ENCODE data around the gene ACP4. TPM values are rescaled to one million over a fixed set of nuclear protein-coding genes. Genes with fewer than 3 reads are reported as not detected.
A peak's percentile ranks its signal among the peaks of the same experiment; 100 is the strongest.

Gene ACP4
- total and polyA plus RNA-seq, 4 donors, result not detected

DNA sequence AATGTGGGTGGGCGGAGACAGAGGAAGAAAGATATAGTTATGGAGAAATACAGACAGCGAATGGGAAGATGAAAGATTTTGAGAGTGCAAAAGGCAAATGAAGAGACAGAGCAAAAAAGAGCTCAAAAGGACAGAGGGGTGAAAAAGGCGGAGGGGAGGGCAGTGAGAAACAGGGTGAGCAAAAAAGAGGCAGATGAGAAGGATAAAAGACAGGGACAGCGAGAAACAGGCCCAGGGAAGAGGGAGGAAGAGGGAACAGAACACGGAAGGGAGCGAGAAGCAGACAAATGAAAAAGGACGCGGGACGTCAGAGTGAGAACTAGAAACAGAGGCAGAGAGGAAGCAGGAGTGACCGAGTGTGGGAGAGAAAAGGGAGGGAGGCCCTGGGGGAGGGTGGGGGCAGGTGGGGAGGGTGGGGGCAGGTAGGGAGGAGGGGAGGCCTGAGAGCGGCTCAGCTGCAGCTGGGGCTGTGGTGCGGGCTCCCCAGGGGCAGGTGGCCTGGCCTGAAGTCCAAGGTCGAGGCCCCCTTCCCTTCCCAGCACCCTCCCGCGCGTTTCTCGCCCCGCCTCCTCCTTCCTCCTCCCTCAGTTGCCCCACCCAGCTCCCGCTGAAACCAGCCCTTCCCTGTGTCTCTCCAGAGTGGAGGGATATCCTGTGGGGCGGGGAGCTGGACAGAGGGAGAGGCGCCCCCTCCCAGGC, 30.5 kb downstream of the ACP4 start:
- no peak overlapping the region for H3K27ac ChIP-seq (ENCODE audit: low read depth in 1 of 2, low read length in 2 of 2)
- DNase-seq, result no peak
- H3K36me3 ChIP-seq (ENCODE audit: control insufficient read depth in 1 of 2, insufficient read depth in 2 of 2, low read length in 1 of 2), result no peaks in the 10 kb centered on the region
- ATAC-seq (ENCODE audit: low FRiP score), result no peak
- no peaks in the 10 kb centered on the region for H3K4me1 ChIP-seq (ENCODE audit: control insufficient read depth in 1 of 2, insufficient read depth in 2 of 2, low read length in 2 of 2)
- H3K9me3 ChIP-seq (ENCODE audit: control insufficient read depth, low read length), result no peaks in the 10 kb centered on the region
- intact Hi-C loops (cut with DNase I), result no loop called here
- no peak overlapping the region for H3K4me3 ChIP-seq (ENCODE audit: low read length in 2 of 2)
- 5 to 6% methylated on average over 11 to 21 of the region's 21 CpGs for WGBS, 2 donors
- no peaks in the 10 kb centered on the region for H3K27me3 ChIP-seq (ENCODE audit: control insufficient read depth in 1 of 2, insufficient read depth in 2 of 2, low read length in 1 of 2)

DNA sequence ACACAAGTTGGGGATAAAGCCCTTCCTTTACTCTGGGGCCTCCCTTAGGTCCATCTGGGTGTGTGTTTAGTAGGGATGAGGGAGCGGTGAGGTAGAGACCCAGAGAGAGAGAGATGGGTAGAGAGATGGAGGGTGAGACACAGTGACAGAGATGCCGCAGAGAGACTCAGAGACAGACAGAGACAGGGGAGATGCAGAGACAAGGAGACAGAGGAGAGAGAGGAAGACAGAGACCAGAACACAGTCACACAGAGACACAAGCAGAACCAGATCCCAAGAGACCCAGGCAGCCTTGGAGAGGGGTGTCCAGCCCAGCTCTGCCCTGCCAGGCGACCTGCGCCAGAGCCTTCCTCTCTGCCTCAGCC, 31.0 kb downstream of the ACP4 start:
- no peak overlapping the region for H3K27ac ChIP-seq (ENCODE audit: low read depth in 1 of 2, low read length in 2 of 2)
- WGBS, 2 donors, result 62 to 65% methylated on average over 4 of the region's 4 CpGs
- H3K4me3 ChIP-seq (ENCODE audit: low read length in 2 of 2), result no peak overlapping the region
- DNase-seq, result no peak
- no peaks in the 10 kb centered on the region for H3K4me1 ChIP-seq (ENCODE audit: control insufficient read depth in 1 of 2, insufficient read depth in 2 of 2, low read length in 2 of 2)
- no peaks in the 10 kb centered on the region for H3K9me3 ChIP-seq (ENCODE audit: control insufficient read depth, low read length)
- H3K27me3 ChIP-seq (ENCODE audit: control insufficient read depth in 1 of 2, insufficient read depth in 2 of 2, low read length in 1 of 2), result no peaks in the 10 kb centered on the region
- H3K36me3 ChIP-seq (ENCODE audit: control insufficient read depth in 1 of 2, insufficient read depth in 2 of 2, low read length in 1 of 2), result no peaks in the 10 kb centered on the region
- intact Hi-C loops (cut with DNase I), result no loop called here
- no peak for ATAC-seq (ENCODE audit: low FRiP score)

DNA sequence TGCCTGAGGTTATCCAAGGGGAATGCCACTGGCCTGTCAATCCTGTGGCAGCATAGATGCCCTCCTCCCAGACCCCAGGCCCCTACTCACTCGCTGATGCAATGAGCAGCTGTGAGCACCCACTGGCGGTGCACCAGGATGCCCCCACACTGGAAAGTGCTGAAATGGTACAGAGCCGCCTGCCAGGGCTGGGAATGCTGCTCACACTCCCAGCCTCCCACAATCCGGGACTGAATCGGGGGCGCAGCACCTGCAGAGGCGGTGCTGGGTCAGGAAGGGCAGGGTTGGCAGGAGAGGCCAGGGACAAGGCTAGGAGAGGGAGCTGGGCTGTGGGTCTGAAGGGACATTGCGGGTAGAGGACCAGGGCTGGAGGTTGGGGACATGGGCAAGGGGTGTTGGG, 31.4 kb downstream of the ACP4 start:
- intact Hi-C loops (cut with DNase I), result no loop called here
- no peak overlapping the region for H3K27ac ChIP-seq (ENCODE audit: low read depth in 1 of 2, low read length in 2 of 2)
- no peak overlapping the region for H3K4me3 ChIP-seq (ENCODE audit: low read length in 2 of 2)
- no peaks in the 10 kb centered on the region for H3K9me3 ChIP-seq (ENCODE audit: control insufficient read depth, low read length)
- DNase-seq, result no peak
- no peaks in the 10 kb centered on the region for H3K4me1 ChIP-seq (ENCODE audit: control insufficient read depth in 1 of 2, insufficient read depth in 2 of 2, low read length in 2 of 2)
- ATAC-seq (ENCODE audit: low FRiP score), result no peak
- H3K27me3 ChIP-seq (ENCODE audit: control insufficient read depth in 1 of 2, insufficient read depth in 2 of 2, low read length in 1 of 2), result no peaks in the 10 kb centered on the region
- H3K36me3 ChIP-seq (ENCODE audit: control insufficient read depth in 1 of 2, insufficient read depth in 2 of 2, low read length in 1 of 2), result no peaks in the 10 kb centered on the region
- 51 to 59% methylated on average over 8 of the region's 8 CpGs for WGBS, 2 donors

DNA sequence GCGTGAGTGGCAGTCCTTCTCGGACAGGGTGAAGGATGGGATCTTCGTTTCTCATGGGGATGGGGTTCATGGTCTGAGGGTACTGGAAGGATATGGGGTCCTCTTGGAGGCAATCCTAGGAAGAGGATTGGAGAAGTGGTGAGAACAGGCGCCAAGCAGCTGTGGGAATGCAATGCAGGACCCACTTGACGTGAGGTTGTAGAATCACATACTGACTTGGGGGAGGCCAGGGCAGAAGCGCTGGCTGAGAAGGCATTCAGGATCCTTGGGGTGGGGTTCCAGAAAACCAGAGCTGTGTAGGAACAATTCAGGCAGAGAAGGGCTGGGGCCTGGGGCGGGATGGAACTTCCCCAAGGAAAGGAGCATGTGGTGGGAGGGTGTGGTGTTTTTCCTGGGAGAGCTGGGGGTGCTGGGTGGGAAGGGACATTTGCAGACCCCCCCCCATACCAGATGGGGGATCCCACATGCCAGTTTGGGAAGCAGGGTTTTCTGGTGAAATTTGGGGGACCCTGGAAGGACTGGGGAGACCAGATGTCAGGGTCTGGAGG, 32.5 kb downstream of the ACP4 start:
- Histone ChIP-seq H3K9me3 (ENCODE audit: control insufficient read depth, low read length) (no peaks in the 10 kb centered on the region), H3K36me3 (ENCODE audit: control insufficient read depth in 1 of 2, insufficient read depth in 2 of 2, low read length in 1 of 2) (no peaks in the 10 kb centered on the region), H3K27ac (ENCODE audit: low read depth in 1 of 2, low read length in 2 of 2) (no peak overlapping the region), H3K4me1 (ENCODE audit: control insufficient read depth in 1 of 2, insufficient read depth in 2 of 2, low read length in 2 of 2) (no peaks in the 10 kb centered on the region), H3K27me3 (ENCODE audit: control insufficient read depth in 1 of 2, insufficient read depth in 2 of 2, low read length in 1 of 2) (no peaks in the 10 kb centered on the region), H3K4me3 (ENCODE audit: low read length in 2 of 2) (no peak overlapping the region)
- ATAC-seq (ENCODE audit: low FRiP score) (no peak), DNase-seq (no peak)
- 73 to 75% methylated on average over 7 of the region's 7 CpGs for WGBS, 2 donors
- intact Hi-C loops (cut with DNase I), result no loop called here

DNA sequence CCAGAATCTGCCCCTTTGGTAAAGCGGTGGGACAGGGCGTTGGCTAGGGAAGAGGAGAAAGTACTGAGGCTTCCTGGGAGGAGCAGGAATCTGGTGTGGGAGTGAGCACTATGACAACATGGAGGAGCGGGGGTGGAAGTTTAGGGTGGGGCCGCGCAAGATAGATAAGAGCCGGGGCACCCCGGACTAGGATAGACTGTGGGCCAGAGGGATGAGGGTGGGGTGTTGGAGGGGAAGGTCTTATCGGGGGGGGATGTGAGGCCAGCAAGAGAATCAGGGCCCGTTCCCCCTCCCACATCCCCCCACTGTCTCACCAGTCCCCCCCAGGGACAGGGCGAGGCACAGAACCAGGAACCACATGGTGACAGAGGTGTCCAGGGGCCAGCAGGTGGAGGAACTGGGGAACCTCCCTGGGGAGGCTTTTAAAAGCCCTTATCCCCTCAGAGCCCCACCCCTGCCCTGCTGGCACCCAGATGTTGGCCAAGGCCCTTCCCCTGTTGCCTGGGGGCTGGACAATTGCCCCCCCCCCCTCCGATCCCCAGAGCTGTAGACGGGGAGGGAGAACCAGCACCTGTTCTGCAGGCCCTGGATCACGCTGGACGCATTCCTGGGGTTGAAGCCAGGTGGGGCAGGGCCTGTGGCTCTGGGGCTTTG, 33.3 kb downstream of the ACP4 start, which contains the start of gene KLK1:
Gene KLK1 (minus strand): TSS at position 399 of the 654 bp plus-strand sequence. CDS start 39 bp downstream, at position 360.
- H3K4me3 ChIP-seq (ENCODE audit: low read length in 2 of 2), result no peak within 1 kb of the TSS
- DNase-seq, result peak in 1 of 2 donors; percentile 58
- H3K9me3 ChIP-seq (ENCODE audit: control insufficient read depth, low read length), result no peaks in the 10 kb centered on the region
- intact Hi-C loops (cut with DNase I), result no loop called here
- no peak within 1 kb of the TSS for H3K27ac ChIP-seq (ENCODE audit: low read depth in 1 of 2, low read length in 2 of 2)
- no peaks in the 10 kb centered on the region for H3K27me3 ChIP-seq (ENCODE audit: control insufficient read depth in 1 of 2, insufficient read depth in 2 of 2, low read length in 1 of 2)
- 55 to 70% methylated on average over 9 to 14 of the region's 14 CpGs for WGBS, 2 donors
- no peak for ATAC-seq (ENCODE audit: low FRiP score)
- H3K36me3 ChIP-seq (ENCODE audit: control insufficient read depth in 1 of 2, insufficient read depth in 2 of 2, low read length in 1 of 2), result no peaks in the 10 kb centered on the region
- H3K4me1 ChIP-seq (ENCODE audit: control insufficient read depth in 1 of 2, insufficient read depth in 2 of 2, low read length in 2 of 2), result no peaks in the 10 kb centered on the region

DNA sequence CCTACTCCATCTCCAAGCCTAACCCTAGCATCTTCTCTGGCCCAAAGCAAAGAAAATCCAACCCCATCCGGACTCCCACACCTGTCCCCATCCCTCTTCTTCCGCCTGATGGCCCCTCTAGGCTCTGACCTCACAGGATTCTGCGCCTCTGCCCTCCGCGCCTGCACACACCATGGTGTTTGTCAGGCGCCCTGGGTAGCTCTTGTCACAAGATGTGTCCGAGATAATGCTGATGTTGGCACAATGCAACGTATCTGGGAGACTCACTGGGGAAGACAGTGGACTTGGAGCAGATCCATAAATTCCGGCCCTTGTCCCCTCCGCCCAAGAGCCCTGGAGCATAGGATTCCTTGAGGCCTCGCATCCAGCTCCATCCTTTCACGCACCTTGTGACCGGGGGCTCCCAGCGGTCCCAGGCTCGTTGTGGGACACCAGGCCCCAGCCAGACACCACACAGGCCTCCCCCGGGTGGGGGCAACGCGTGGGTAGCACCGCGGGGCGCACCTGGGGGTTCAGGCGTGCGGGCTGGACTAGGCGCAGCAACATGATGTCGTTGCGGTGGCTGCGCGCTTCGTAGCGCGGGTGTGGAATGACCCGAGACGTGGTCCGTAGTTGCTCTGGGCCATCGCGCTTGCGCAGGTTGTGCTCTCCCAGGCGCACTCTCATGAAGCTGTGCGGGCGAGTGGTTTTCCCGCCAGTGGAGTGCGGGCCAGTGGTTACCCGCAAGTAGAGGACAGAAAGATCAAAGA, 36.5 kb downstream of the ACP4 start:
- H3K9me3 ChIP-seq (ENCODE audit: control insufficient read depth, low read length), result no peaks in the 10 kb centered on the region
- no peak overlapping the region for H3K4me3 ChIP-seq (ENCODE audit: low read length in 2 of 2)
- peak in 1 of 2 donors; percentile 65 for DNase-seq
- ATAC-seq (ENCODE audit: low FRiP score), result no peak
- intact Hi-C loops (cut with DNase I), result no loop called here
- H3K4me1 ChIP-seq (ENCODE audit: control insufficient read depth in 1 of 2, insufficient read depth in 2 of 2, low read length in 2 of 2), result no peaks in the 10 kb centered on the region
- H3K27ac ChIP-seq (ENCODE audit: low read depth in 1 of 2, low read length in 2 of 2), result no peak overlapping the region
- no peaks in the 10 kb centered on the region for H3K27me3 ChIP-seq (ENCODE audit: control insufficient read depth in 1 of 2, insufficient read depth in 2 of 2, low read length in 1 of 2)
- H3K36me3 ChIP-seq (ENCODE audit: control insufficient read depth in 1 of 2, insufficient read depth in 2 of 2, low read length in 1 of 2), result no peaks in the 10 kb centered on the region
- 76 to 81% methylated on average over 43 of the region's 43 CpGs for WGBS, 2 donors

DNA sequence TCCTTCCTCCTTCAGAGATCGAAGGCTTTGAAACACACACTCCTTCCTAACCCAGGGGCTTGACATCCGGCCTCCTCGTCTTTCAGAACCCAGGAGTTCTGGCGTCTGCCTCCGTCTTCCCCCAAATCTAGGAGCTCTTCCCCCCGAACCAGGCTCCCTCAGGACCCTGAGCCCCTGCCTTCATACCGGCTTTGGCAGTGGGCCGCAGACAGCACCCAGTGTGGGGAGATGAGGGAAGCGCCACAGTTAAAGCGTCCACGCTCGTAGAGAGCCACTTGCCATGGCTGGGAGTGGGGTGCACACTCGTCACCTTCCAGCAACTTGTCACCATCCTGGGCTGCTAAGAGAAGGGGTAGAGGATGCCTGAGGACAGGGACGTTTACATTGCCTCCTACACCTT, 37.3 kb downstream of the ACP4 start:
- peak in 1 of 2 donors; percentile 17 for DNase-seq
- Histone ChIP-seq H3K4me3 (ENCODE audit: low read length in 2 of 2) (no peak overlapping the region), H3K27ac (ENCODE audit: low read depth in 1 of 2, low read length in 2 of 2) (no peak overlapping the region), H3K36me3 (ENCODE audit: control insufficient read depth in 1 of 2, insufficient read depth in 2 of 2, low read length in 1 of 2) (no peaks in the 10 kb centered on the region), H3K27me3 (ENCODE audit: control insufficient read depth in 1 of 2, insufficient read depth in 2 of 2, low read length in 1 of 2) (no peaks in the 10 kb centered on the region), H3K9me3 (ENCODE audit: control insufficient read depth, low read length) (no peaks in the 10 kb centered on the region), H3K4me1 (ENCODE audit: control insufficient read depth in 1 of 2, insufficient read depth in 2 of 2, low read length in 2 of 2) (no peaks in the 10 kb centered on the region)
- intact Hi-C loops (cut with DNase I), result no loop called here
- 78 to 79% methylated on average over 14 of the region's 14 CpGs for WGBS, 2 donors
- no peak for ATAC-seq (ENCODE audit: low FRiP score)

DNA sequence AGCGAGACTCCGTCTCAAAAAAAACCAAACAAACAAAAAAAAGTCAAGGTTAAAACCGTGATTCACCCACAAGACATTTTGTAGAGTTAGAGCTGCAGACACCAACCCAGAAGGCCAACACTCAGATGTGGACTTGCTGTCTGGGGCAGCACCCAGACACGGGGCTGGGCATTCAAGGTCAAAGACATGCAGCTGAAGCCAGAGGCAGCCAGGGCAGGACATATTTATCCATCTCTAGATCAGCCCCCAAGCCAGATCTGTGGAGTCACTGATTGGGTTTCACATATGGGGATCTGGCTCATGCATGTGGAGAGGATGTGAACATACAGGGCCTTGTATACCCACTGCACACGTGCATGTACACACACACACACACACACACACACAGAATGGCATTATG, 39.6 kb downstream of the ACP4 start:
- H3K4me3 ChIP-seq (ENCODE audit: low read length in 2 of 2), result no peak overlapping the region
- DNase-seq, result peak in 1 of 2 donors; percentile 17
- no peaks in the 10 kb centered on the region for H3K9me3 ChIP-seq (ENCODE audit: control insufficient read depth, low read length)

More for the DNA sequence above, 39.6 kb downstream of the ACP4 start:
- no peak for ATAC-seq (ENCODE audit: low FRiP score)
- intact Hi-C loops (cut with DNase I), result no loop called here
- WGBS, 2 donors, result 71 to 72% methylated on average over 5 of the region's 5 CpGs
- no peaks in the 10 kb centered on the region for H3K4me1 ChIP-seq (ENCODE audit: control insufficient read depth in 1 of 2, insufficient read depth in 2 of 2, low read length in 2 of 2)
- H3K27me3 ChIP-seq (ENCODE audit: control insufficient read depth in 1 of 2, insufficient read depth in 2 of 2, low read length in 1 of 2), result no peaks in the 10 kb centered on the region
- no peaks in the 10 kb centered on the region for H3K36me3 ChIP-seq (ENCODE audit: control insufficient read depth in 1 of 2, insufficient read depth in 2 of 2, low read length in 1 of 2)
- no peak overlapping the region for H3K27ac ChIP-seq (ENCODE audit: low read depth in 1 of 2, low read length in 2 of 2)
